Measurements from ENCODE around the gene ERMARD.

DNA sequence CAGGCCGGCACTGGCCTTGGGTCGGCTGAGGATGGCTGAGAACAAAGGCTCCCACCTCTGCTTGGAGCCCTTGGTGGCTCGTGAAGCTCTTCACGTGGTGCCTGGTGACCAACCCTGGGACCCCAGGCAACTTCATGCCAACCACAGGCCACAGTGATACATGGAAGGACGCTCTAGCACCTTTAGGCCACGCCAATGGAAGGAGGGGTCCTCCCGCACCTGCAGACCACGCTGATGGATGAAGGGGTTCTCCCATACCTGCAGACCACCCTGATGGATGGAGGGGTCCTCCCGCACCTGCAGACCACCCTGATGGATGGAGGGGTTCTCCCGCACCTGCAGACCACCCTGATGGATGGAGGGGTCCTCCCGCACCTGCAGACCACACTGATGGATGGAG, 62.5 kb downstream of the ERMARD start:
- TF ChIP-seq CTCF (IDR thresholded peaks at IDR 0.05) (no peak), POLR2A (IDR thresholded peaks at IDR 0.05) (no peak)
